ENCODE results near the gene ARID1B.

The ARID1B gene

DNA sequence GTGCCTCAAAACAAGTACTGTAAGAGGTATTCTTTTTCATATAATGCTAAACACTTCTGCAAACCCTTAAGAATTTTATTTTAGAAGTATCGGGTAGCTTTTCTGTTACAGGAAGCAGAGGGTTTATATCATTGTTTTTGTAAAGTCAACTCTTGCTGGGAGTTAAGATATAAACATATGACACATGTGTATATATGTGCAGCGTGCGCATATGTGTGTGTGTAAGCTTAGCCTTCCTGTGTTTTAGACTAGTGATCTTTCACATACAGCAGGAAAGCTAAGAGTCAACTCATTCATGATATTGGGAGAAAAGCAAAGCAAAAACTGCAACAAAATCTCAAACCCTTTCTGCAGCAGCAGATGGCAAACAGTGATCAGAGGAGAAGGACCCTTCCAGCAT lies 102.4 kb downstream of the ARID1B start:
- no peak for DNase-seq (ENCODE audit: low read depth)

DNA sequence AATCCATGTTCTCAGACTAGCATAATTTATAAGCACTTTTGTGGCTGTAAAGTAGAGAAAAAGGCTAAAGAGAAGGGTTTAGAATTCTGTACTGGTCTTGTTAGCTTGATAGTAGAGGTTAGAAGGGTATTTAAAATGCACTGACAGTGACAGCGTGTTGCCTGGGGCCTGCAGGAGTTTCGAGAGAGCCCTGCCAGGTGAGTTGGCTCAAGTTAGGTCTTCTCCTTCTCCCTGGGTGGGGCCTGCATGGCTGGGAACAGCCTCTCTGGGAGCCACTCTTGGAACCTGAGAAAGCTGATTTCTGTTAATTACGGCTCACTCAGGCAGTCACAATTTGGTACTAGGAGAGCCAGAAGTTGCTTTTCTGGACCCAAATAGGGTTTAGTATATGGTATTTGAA lies 103.7 kb downstream of the ARID1B start:
- no peak for DNase-seq (ENCODE audit: low read depth)

- DNase-seq (ENCODE audit: low read depth): no peak
Measured at GRCh38 chr6:156881687-156882629, 104.8 kb downstream of the ARID1B start.

- DNase-seq (ENCODE audit: low read depth): no peak
Measured at GRCh38 chr6:156883497-156884252, 106.5 kb downstream of the ARID1B start.

GRCh38 chr6:156884306-156884705 lies 107.1 kb downstream of the ARID1B start:
- no peak for DNase-seq (ENCODE audit: low read depth)

- no peak for DNase-seq (ENCODE audit: low read depth)
Measured at GRCh38 chr6:156885562-156885961, 108.4 kb downstream of the ARID1B start.

DNA sequence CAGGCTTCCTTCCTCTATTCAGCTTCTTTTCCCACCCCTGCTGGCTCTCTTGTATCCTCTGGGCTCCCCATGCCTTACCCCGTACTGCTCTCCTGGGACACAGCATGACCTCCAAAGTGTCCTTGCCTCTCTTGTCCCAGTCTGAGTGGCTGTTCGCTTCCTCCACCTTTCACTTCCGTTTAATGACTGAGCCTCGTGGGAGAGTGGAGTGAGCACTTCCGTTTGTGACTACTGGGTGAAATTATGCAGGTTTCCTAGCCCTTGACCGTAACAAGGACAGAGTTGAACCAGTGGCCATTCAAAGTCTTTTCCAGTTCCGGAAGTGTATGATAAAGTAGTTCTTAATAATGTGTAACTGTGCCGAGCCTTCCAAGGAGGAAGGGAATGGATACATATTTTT lies 109.2 kb downstream of the ARID1B start:
- no peak for DNase-seq (ENCODE audit: low read depth)

- DNase-seq (ENCODE audit: low read depth): no peak
Measured at GRCh38 chr6:156887623-156888269, 110.6 kb downstream of the ARID1B start.

GRCh38 chr6:156889469-156889868 lies 112.3 kb downstream of the ARID1B start:
- DNase-seq (ENCODE audit: low read depth): no peak

DNA sequence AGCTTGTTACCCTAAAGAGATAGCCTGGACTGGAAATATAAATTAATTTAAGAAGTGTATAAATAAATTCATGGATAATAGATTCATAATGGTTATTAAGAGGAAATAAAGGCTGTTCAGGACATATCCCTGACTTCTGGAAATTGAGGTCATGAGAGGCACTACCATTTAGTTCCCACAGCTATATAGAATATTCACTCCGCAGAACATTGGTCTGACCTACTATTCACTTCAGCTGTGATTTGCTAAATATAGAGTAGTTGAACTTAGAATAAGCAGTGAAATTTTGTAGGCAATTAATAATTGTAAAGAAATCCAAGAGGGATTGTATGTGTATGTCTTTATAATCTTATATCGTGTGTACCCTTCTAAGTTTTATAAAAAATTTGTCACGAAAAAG lies 112.8 kb downstream of the ARID1B start:
- DNase-seq (ENCODE audit: low read depth): no peak

DNA sequence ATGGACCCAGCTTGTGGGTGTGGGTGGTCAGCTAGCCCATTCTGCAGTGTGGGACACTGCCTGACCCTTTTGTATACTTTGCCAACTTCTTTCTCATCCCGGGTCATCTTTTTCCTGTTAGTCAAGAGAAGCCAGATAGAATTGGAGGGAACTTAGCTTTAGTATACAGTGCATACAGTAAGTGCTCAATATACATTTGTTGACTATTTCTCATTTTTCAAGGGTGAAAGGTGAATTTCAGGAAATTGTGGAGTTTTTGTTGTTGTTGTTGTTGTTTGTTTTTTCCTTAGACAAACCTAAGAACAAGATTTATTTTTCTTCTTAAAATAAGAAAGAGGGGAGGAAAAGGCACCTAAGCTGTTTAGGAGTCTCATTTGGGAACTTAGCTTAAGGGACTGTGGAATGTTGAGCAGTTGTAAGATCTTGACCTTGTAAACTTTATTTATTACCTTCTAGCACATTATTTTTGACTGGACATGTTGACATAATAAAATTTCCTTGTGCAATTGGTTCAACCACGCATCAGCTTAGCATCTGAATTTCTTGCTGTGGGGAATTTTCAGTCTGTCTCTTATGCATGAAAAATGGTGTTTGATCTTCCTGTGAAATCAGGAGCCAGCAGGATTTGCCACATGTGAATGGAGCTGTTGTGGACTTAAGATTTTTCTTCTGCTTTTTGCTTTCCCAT lies 113.6 kb downstream of the ARID1B start:
- no peak for DNase-seq (ENCODE audit: low read depth)

DNA sequence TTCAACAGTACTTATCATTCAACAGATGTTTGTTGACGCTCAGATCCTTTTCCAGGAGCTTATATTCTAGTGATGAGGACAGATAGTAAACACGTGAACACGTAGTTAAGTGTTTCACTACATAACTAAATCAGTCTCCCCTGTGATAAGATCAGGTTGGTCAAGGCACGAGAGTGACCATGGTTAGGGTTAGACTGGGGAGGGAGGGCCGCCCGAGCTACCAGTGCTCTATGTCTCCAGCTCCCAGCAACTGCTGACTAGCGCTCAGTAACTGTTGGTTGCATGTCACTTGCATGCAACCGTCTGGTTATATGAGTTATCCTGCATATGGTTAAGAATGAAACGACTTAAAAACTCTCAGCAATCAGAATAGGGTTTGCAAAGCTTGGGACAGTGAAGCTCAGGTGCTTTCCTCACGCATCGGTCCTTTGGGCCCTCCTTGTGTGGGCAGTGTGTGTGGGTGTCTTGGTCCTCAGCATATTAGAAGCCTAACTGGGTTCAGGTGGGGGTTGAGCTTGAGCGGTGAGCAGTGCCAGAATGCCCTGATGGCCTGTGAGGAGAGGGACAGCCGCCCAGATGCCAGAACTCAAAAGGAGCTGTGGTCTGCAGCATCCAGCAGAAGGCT lies 120.8 kb downstream of the ARID1B start:
- DNase-seq (ENCODE audit: low read depth): no peak

DNA sequence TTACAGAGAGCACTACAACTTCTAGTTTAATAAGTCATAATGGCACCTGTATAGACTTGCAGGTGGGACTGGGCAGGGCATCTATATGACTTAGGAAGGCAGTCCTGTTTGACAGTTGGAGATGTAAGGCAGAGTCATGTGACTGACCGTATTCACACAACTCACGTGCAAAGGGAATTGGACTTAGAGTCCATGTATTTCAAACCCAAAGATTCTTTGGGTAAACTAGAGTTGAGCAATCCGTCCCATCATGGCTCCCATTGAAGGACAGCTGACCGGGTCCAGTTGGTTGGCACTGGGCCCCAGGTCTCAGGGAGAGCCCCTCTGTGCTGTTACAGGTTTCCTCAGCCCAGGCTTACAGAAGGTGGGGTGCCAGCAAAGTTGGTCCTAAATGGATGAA lies 121.9 kb downstream of the ARID1B start:
- DNase-seq (ENCODE audit: low read depth): no peak

DNA sequence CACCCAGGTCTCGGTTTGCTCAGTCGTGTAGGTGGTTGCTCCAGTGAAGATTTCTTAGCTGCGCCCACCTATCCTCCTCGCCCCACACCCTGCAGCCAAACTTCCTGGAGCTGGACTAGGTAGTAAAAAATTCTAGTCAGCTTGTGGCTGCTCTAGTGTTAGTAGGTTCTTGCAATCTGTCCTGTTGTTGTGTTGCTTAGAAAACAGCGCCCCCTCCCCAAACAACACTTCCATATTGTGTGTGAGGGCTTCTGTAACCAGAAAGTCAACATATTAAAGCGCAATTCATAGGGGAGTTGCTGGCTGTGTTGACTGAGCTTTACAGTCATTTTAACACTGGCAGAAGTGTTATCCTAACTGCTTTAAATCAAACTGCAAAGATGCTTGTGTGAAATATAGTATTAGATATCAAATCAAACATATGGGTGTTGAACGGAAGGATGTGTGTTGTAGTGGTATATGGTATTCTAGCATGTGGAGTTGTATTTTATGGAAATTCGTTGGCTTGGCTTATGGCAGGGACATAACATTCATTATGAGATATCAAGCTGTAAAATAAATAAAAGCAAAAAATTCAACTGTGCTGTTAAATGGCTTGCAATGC lies 122.5 kb downstream of the ARID1B start:
- no peak for DNase-seq (ENCODE audit: low read depth)

DNA sequence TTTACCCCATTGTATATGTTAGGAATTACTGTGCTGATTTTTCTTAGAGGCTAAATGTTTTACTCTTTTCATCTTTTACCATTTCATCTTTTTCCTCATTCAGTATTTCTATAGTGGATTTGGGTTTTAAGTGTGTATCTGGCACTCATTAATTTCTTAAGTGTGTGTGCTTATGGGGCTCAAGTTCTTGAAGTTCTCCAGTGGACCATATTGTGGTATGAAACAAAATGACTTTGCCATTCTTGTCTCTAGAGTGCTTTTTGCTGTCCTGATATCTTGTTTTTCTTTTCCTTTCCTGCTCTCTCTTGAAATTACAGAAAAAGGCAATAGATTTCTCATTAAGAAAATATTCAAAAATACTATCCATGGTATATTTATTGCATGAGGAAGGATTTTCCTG lies 123.1 kb downstream of the ARID1B start:
- DNase-seq (ENCODE audit: low read depth): no peak

DNA sequence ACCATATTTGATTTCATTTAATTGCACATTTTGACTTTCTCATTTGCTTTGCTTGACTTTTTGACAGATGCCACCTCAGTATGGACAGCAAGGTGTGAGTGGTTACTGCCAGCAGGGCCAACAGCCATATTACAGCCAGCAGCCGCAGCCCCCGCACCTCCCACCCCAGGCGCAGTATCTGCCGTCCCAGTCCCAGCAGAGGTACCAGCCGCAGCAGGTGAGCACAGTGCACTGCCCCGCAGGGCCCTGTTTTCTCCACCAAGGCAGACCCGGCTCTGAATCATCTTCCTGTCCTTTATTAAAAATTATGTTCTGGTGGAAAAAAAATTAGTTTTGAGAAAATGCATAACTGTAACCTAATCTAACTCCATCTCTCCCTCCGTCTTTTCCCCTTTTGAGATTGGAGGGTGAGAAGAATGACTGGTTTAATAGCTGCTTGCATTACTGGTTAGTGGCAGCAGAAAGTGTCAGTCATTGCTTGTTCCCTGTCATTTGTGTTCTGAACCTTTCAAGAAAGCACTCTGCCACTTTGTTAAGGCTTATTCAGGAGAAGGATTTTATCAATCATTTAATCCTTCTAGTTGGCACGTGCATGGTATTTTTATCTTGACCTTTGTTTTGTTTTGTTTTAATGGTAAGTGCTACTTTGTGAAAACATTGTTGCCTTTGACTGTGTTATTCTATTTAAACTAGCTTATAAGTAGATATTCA lies 124.3 kb downstream of the ARID1B start:
- DNase-seq (ENCODE audit: low read depth): no peak

GRCh38 chr6:156902782-156903181 lies 125.6 kb downstream of the ARID1B start:
- no peak for DNase-seq (ENCODE audit: low read depth)

DNA sequence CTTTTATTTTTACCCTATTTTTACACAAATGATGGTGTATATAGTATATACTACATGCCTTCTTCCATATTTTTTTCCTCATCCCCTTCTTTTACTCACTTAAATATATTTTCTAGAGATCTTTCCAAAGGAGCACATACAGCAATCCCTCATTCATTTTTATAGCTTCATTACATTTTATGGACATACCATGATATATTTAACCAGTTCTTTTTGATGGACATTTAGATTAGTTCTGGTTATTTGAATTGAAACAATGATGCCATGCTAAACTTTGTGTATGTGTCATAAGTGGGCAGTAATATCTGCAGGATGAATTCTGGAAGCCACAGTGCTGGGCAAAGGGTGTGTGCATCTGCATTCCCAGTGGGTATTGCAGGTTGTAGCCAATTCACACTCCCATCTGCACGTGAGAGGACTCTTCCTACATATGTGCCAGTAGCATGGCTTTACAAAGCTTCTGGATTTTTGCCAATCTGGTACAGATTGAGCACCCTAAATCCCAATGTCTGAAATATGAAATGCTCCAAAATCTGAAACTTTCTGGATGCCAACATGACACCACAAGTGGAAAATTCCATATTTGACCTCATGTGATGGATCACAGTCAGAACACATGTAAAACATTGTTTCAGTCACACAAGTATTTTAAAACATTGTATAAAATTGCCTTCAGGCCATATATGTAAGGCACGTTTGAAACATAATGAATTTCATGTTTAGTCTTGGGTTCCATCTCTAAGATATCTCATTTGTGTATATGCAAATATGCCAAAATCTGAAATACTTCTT lies 127.2 kb downstream of the ARID1B start:
- no peak for DNase-seq (ENCODE audit: low read depth)

GRCh38 chr6:156905801-156906200 lies 128.6 kb downstream of the ARID1B start:
- DNase-seq (ENCODE audit: low read depth): no peak

GRCh38 chr6:156906451-156906850 lies 129.3 kb downstream of the ARID1B start:
- no peak for DNase-seq (ENCODE audit: low read depth)
